ENCODE data around the gene TMEM236.

TMEM236 gene

GRCh38 chr10:17808971-17809841 is 57.2 kb downstream of the TMEM236 start, which contains the start of gene MRC1:
MRC1 (plus strand) TSS chr10:17809348; CDS start chr10:17809466, 118 bp downstream.
- Histone ChIP-seq H3K4me1 (ENCODE audit: insufficient read depth, low read length) (no peaks in the 10 kb centered on the region; the same call in 1 of the 2 replicates), H3K36me3 (ENCODE audit: insufficient read depth, low read length) (no peaks in the 10 kb centered on the region), H3K9me3 (ENCODE audit: control insufficient read depth, insufficient read depth, low read length) (no peaks in the 10 kb centered on the region; the same call in 1 of the 2 replicates), H3K9ac (ENCODE audit: low read depth, low read length) (no peak within 1 kb of the TSS)

GRCh38 chr10:17811146-17811865 is 59.3 kb downstream of the TMEM236 start:
- Histone ChIP-seq H3K36me3 (ENCODE audit: insufficient read depth, low read length) (no peaks in the 10 kb centered on the region), H3K9ac (ENCODE audit: low read depth, low read length) (no peak overlapping the region), H3K9me3 (ENCODE audit: control insufficient read depth, insufficient read depth, low read length) (no peaks in the 10 kb centered on the region), H3K4me1 (ENCODE audit: insufficient read depth, low read length) (no peaks in the 10 kb centered on the region; the same call in 1 of the 2 replicates)

- Histone ChIP-seq H3K4me1 (ENCODE audit: insufficient read depth, low read length) (no peaks in the 10 kb centered on the region), H3K36me3 (ENCODE audit: insufficient read depth, low read length) (no peaks in the 10 kb centered on the region), H3K9ac (ENCODE audit: low read depth, low read length) (no peak overlapping the region)
These were observed 63.0 kb downstream of the TMEM236 start for GRCh38 chr10:17814973-17815372.

GRCh38 chr10:17816199-17816598 is 64.2 kb downstream of the TMEM236 start:
- no peaks in the 10 kb centered on the region for H3K36me3 ChIP-seq (ENCODE audit: insufficient read depth, low read length)
- no peak overlapping the region for H3K9ac ChIP-seq (ENCODE audit: low read depth, low read length)
- H3K4me1 ChIP-seq (ENCODE audit: insufficient read depth, low read length), result no peaks in the 10 kb centered on the region
- H3K9me3 ChIP-seq (ENCODE audit: control insufficient read depth, insufficient read depth, low read length), result no peaks in the 10 kb centered on the region

More at GRCh38 chr10:17814973-17815372, 63.0 kb downstream of the TMEM236 start:
- H3K9me3 ChIP-seq (ENCODE audit: control insufficient read depth, insufficient read depth, low read length), result no peaks in the 10 kb centered on the region

- Histone ChIP-seq H3K9ac (ENCODE audit: low read depth, low read length) (no peak overlapping the region), H3K9me3 (ENCODE audit: control insufficient read depth, insufficient read depth, low read length) (no peaks in the 10 kb centered on the region), H3K4me1 (ENCODE audit: insufficient read depth, low read length) (no peaks in the 10 kb centered on the region), H3K36me3 (ENCODE audit: insufficient read depth, low read length) (no peaks in the 10 kb centered on the region)
These were observed 65.3 kb downstream of the TMEM236 start for GRCh38 chr10:17817316-17817715.

- Histone ChIP-seq H3K9me3 (ENCODE audit: control insufficient read depth, insufficient read depth, low read length) (no peaks in the 10 kb centered on the region), H3K4me1 (ENCODE audit: insufficient read depth, low read length) (no peaks in the 10 kb centered on the region), H3K9ac (ENCODE audit: low read depth, low read length) (no peak overlapping the region), H3K36me3 (ENCODE audit: insufficient read depth, low read length) (no peaks in the 10 kb centered on the region)
These were observed 65.8 kb downstream of the TMEM236 start for GRCh38 chr10:17817790-17818189.

- Histone ChIP-seq H3K36me3 (ENCODE audit: insufficient read depth, low read length) (no peaks in the 10 kb centered on the region), H3K4me1 (ENCODE audit: insufficient read depth, low read length) (no peaks in the 10 kb centered on the region), H3K9me3 (ENCODE audit: control insufficient read depth, insufficient read depth, low read length) (no peaks in the 10 kb centered on the region), H3K9ac (ENCODE audit: low read depth, low read length) (no peak overlapping the region)
These were observed 67.8 kb downstream of the TMEM236 start for GRCh38 chr10:17819836-17820235.

GRCh38 chr10:17820943-17821342 is 68.9 kb downstream of the TMEM236 start:
- Histone ChIP-seq H3K4me1 (ENCODE audit: insufficient read depth, low read length) (no peaks in the 10 kb centered on the region), H3K9ac (ENCODE audit: low read depth, low read length) (no peak overlapping the region), H3K9me3 (ENCODE audit: control insufficient read depth, insufficient read depth, low read length) (no peaks in the 10 kb centered on the region), H3K36me3 (ENCODE audit: insufficient read depth, low read length) (no peaks in the 10 kb centered on the region)

GRCh38 chr10:17821893-17822292 is 69.9 kb downstream of the TMEM236 start:
- no peaks in the 10 kb centered on the region for H3K4me1 ChIP-seq (ENCODE audit: insufficient read depth, low read length)
- no peak overlapping the region for H3K9ac ChIP-seq (ENCODE audit: low read depth, low read length)
- H3K9me3 ChIP-seq (ENCODE audit: control insufficient read depth, insufficient read depth, low read length), result no peaks in the 10 kb centered on the region
- no peaks in the 10 kb centered on the region for H3K36me3 ChIP-seq (ENCODE audit: insufficient read depth, low read length)

- Histone ChIP-seq H3K4me1 (ENCODE audit: insufficient read depth, low read length) (peaks cover 11% of the 10 kb centered on the region), H3K9ac (ENCODE audit: low read depth, low read length) (no peak overlapping the region), H3K36me3 (ENCODE audit: insufficient read depth, low read length) (no peaks in the 10 kb centered on the region), H3K9me3 (ENCODE audit: control insufficient read depth, insufficient read depth, low read length) (no peaks in the 10 kb centered on the region)
These were observed 79.3 kb downstream of the TMEM236 start for GRCh38 chr10:17831341-17831740.

- H3K9ac ChIP-seq (ENCODE audit: low read depth, low read length), result no peak overlapping the region
- no peaks in the 10 kb centered on the region for H3K36me3 ChIP-seq (ENCODE audit: insufficient read depth, low read length)
- H3K4me1 ChIP-seq (ENCODE audit: insufficient read depth, low read length), result peaks cover 13% of the 10 kb centered on the region
- H3K9me3 ChIP-seq (ENCODE audit: control insufficient read depth, insufficient read depth, low read length), result no peaks in the 10 kb centered on the region
These were observed 79.9 kb downstream of the TMEM236 start for GRCh38 chr10:17831896-17832295.

GRCh38 chr10:17833656-17834055 is 81.7 kb downstream of the TMEM236 start:
- peaks cover 16% of the 10 kb centered on the region for H3K4me1 ChIP-seq (ENCODE audit: insufficient read depth, low read length)
- H3K9ac ChIP-seq (ENCODE audit: low read depth, low read length), result no peak overlapping the region
- no peaks in the 10 kb centered on the region for H3K36me3 ChIP-seq (ENCODE audit: insufficient read depth, low read length)

GRCh38 chr10:17835688-17836087 is 83.7 kb downstream of the TMEM236 start:
- Histone ChIP-seq H3K9ac (ENCODE audit: low read depth, low read length) (no peak overlapping the region), H3K4me1 (ENCODE audit: insufficient read depth, low read length) (peaks cover 16% of the 10 kb centered on the region), H3K9me3 (ENCODE audit: control insufficient read depth, insufficient read depth, low read length) (no peaks in the 10 kb centered on the region), H3K36me3 (ENCODE audit: insufficient read depth, low read length) (no peaks in the 10 kb centered on the region)

More at GRCh38 chr10:17833656-17834055, 81.7 kb downstream of the TMEM236 start:
- no peaks in the 10 kb centered on the region for H3K9me3 ChIP-seq (ENCODE audit: control insufficient read depth, insufficient read depth, low read length)

- H3K4me1 ChIP-seq (ENCODE audit: insufficient read depth, low read length), result peaks cover 16% of the 10 kb centered on the region
- H3K9ac ChIP-seq (ENCODE audit: low read depth, low read length), result peak overlapping the region; percentile 11; the same call in 1 of the 2 replicates
- no peaks in the 10 kb centered on the region for H3K36me3 ChIP-seq (ENCODE audit: insufficient read depth, low read length)
- no peaks in the 10 kb centered on the region for H3K9me3 ChIP-seq (ENCODE audit: control insufficient read depth, insufficient read depth, low read length)
These were observed 84.9 kb downstream of the TMEM236 start for GRCh38 chr10:17836942-17837341.
